Fibroblast of the conjunctiva (primary cell): ENCODE results near the gene TMEM14C.

Source experiments
- DNase-seq: peaks from one replicate; pipeline ENCODE4 v3.0.0-alpha.2; 2010; ENCODE audit warnings: low read depth

The TMEM14C gene

DNA sequence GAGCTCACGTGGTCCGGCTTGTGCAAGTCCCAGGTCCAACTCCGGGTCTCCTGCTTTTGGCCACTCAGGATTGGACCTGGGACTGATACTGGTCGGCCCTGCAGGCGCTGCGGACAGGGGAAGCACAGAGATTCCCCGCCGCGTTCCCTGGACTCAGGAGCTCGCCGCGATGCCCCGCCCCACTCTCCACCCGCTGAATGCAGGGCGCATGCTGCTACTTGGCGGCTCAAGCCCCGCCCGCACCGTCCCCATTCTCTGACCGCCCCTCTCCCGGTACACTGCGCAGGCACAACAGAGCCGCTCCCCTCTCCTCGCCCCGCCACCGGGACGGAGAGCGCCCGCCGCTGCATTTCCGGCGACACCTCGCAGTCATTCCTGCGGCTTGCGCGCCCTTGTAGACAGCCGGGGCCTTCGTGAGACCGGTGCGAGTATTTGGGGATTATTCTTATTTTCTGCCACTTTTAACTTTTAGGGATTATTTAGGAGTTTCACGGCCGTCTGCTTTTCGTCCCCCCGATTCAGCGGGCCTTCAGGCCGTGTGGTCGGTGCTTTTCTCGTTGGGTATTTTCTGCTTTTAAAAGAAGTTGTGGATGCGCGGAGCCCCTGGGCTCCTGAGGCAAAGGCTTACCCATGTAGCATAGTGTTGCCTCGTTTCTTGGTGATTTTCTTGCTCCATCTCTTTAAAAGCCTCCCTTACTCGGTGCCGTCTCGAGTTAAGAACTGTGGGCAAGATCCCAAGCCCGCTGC, at the start of gene TMEM14C:
Gene TMEM14C, plus strand, starts transcription at position 251 of the 747 bp plus-strand sequence. CDS start 1,544 bp downstream, outside the sequence.
- DNase-seq: peak; percentile 98

DNA sequence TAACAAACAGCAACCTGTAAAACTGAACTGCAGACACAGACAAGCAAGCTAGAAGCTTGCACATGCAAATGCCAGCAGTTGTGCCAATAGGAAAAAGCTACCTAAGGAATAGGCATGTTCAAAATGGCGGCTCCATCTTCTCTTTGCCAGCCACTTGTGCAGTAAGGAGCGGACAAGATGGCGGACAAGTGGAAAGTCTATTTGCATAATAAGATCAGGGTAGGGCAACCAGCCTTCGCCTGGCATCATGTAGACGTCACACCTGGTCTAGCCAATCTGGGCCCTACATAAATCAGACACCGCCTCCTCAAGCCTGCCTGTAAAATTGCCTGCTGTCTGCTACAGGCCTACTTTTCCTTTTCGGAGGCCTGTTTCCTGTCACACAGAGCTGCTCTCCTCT, 46.5 kb upstream of the TMEM14C start:
- no peak for DNase-seq

DNA sequence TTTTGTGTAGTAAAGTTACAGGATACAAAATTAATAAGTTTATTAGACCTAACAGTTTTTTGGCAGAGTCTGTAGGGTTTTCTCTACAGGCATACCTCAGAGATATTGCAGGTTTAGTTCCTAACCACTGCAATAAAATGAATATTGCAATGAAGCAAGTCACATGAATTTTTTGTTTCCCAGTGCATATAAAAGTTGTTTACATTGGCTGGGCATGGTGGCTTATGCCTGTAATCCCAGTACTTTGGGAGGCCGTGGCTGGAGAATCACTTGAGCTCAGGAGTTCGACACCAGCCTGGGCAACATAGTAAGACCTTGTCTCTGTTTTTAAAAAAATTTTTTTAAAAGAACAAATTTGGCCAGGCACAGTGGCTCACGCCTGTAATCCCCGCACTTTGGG, 44.4 kb upstream of the TMEM14C start:
- no peak for DNase-seq

DNA sequence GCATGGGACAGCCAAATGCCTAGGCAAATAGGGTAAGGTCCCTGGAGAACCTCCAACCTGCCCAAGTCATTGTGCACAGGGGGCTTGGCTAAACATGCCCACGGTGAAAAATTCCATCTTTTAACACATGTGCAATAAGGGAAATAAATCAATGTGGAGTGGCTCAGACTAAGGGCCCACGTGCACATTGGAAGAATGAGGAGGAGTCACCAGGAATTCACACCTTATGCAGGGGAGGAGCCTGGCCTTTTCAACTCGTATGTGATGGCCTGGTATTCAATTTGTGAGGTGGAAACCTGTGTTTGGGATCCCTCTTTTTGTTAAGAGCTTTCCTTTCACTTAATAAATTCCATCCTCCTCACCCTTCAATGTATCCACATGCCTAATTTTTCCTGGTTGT, 41.1 kb upstream of the TMEM14C start:
- DNase-seq: no peak

DNA sequence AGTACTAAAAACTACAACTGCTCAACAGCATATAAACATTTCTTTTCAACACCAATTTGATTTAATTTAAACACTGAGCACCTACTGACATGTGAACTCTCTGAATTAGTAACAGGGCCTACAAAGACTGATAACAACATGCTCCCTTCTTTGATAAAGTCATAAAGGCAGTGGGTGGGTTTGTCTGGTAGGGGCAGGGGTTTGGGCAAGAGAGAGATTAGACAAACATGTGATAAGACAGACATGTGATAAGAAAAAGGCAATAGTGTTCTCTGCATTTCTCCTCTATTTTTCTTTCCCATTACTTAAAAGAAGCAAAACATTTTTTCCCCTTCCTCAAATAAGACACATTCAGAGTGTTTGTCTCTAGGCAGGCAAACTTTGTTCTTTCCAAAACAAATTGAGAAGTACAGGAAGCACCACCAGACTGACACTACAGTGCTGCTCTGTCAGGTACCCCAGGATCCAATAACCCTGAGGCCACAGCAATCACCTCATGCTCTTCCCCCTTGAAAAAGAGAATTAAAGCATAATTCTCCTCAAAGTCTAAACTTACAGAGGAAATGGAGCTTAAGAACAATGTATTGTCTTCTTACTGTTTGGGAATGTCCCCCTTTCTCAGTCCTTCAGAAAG, 40.4 kb upstream of the TMEM14C start:
- DNase-seq: no peak

DNA sequence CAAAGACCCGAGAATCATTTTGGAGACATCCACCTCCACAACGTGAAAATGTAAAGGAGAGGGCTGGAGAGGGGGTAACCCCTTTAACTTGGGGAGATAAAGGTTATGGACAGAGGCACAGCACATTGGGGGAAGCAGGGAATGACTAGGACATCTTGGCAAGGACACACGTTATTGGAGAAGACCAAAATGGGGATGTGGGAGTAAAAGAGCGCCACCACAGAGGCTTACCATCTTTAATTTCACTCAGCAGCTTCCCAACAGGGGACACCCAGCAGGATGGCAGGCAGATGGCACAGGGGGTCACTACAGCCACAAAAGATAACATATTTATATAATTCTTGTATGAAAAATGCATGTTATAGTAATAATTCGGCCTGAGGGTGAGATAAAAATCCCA, 38.3 kb upstream of the TMEM14C start:
- no peak for DNase-seq

DNA sequence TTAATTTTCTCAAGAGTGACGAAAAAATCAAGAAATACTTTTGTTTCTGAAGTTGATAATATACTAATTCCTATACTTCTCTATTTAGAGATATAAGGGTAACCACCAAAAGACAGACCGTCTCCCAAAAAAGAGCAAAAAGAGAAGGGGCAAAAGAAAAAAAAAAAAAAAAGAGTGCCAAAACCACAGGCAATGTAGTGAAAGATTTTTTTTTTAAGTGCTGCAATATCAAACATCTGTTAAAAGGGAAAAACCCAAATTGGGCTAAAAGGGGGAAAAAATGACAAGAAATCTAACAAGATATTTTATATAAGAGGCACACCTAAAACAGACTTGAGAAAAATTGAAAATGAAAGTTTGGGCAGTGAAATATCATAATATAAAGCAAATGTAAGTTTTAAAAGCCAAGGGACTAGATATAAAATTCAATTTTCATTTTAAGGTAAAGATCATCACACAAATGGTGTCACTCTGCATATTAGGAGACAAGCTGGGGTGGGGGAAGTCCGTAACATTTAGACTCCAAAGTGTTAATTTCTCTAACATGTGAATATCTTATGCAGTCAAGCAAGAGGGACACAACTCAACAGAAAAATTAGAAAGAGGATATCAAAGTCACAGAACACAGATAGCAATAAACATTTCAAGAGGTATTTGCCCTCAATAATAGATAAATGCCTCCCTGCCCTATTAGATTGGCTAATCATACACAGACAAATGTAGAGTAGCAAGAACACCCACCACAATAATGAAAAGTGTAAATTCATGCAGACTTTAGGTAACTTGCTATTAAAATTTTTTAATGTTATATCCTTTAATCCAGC, 37.6 kb upstream of the TMEM14C start:
- no peak for DNase-seq

DNA sequence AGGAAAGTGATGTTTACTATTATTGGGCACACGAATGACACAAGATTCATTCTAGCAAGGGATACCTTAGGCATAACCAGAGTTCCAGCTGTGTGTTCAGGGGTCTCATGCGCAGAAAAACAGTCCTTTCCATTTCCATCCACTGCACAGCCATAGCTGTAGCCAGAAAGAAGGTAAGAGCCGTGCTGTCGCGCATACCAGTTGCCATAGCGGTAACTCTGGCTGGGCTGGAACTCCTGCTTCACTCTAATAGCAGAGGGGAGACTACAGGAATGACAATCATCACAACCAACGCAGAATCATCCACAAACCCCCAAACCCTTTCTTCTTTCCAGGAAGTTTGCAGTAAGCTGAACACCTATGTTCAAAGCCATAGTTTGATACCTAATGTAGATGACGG, 36.0 kb upstream of the TMEM14C start:
- no peak for DNase-seq

DNA sequence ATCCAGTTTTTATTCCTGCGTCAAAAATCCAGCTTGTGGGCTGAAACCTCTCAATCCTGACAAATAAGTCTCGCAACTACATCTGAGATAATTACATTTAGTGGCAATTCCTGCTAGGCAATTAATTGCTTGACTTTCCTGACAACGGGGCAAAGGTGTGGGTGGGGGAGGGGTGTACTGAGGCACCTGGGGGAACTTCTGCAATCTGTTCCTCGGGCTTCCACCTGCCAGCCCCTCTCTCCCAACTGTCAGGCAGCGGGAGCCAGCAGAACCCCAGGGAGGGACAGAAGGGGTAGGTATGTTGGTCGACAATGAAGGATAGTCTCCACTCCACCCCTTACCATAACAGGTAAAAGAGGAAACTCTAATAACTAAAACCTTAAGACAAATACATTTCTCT, 35.3 kb upstream of the TMEM14C start:
- DNase-seq: no peak

DNA sequence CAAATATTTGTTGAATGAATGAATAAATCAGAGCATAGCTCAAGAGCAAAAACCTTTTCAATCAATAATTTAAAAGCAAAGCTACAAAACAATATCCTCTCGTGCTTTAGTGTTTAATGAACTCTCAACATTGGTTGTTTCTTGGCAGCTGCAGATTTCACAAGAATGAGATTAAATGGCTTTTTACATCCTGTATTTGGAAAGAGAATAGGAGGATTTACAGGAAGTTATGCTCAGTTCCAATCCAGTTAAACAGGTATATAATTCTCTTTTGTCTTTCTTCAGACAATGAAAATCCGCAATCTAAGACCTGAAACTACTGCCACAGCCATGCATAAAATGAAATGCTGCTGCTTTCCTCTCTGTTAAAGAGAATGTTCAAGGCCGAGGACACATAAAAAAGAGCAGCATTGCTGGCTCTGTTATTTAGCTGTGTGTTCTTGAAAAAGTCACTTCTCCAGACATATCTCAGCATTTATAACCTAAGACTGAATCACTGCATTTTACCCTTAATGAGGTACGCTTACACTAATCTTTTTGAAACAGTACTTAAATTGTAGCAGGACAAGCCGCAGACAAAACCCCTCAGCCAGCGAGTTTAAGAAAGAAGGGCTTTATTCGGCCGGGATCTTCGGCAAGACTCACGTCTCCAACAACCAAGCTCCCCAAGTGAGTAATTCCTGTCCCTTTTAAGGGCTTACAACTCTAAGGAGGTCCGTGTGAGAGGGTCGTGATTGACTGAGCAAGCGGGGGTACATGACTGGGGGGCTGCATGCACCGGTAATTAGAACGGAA, 32.0 kb upstream of the TMEM14C start:
- no peak for DNase-seq

DNA sequence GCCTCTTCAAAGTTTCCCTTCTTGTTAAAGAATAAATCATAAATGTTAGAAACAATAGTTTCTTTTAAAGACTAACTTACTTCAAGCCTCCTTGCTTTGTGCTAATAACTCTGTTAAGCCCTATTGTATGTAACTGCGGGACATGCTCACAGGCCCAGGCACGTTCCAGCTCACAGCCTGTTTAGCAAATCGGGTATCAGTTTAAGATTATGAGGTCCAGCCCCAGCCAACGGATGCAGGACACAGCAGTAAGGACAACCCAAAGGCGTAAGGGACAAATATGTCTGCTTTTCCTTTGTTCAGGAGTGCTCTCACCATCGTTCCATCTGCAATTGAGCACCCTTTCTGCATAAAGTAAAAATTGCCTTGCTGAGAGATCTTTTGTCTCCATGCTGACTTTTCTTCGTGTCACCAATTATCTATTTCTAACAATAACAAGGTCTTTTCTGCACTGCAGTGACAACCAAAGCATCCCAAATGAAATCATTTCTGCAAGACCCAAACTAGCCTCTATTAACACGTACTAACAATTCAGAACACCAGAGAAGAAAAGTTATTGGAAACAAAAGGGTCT, 29.8 kb upstream of the TMEM14C start:
- no peak for DNase-seq

DNA sequence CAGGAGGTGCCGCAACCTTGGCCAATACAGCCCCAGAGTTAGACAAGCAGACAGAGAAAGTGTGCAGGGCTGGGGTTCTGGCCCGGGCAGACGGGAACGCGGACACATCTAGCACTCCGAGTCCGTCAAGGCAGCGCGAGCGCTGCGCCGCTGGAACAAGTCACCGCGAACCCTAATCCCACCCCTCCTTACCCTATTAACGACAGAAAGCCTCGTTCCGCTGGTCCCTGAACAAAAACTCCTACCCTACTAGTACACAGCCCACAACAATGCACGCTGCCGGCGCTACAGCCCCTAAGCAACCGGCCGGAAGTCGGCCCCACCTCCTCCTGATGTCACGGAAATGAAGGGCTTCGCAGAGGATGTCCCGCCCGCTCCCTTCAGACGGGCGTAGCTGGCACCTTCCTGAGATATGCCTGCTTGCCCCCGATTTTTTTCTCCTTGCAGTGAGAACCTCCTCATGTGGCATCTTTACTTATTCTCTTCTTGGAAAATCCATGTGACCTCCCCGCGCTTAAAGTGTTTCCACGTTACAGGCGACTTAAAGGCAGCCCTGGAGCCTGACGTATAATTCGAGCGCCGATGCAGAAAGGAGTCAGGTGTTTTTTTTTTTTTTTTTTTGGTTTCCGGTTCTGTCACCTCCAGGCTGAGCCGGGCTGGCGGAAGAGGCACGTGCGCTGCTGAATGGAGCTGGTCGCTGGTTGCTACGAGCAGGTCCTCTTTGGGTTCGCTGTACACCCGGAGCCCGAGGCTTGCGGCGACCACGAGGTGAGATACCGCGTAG, 28.4 kb upstream of the TMEM14C start, which contains the start of the genes C6orf52 and PAK1IP1:
Gene C6orf52, minus strand, starts transcription at position 315 of the 784 bp plus-strand sequence. CDS start 7,066 bp downstream, outside the sequence.
Gene PAK1IP1, plus strand, starts transcription at position 671 of the 784 bp plus-strand sequence. Its CDS starts 14 bp downstream, at position 685.
- DNase-seq: peak; percentile 90

DNA sequence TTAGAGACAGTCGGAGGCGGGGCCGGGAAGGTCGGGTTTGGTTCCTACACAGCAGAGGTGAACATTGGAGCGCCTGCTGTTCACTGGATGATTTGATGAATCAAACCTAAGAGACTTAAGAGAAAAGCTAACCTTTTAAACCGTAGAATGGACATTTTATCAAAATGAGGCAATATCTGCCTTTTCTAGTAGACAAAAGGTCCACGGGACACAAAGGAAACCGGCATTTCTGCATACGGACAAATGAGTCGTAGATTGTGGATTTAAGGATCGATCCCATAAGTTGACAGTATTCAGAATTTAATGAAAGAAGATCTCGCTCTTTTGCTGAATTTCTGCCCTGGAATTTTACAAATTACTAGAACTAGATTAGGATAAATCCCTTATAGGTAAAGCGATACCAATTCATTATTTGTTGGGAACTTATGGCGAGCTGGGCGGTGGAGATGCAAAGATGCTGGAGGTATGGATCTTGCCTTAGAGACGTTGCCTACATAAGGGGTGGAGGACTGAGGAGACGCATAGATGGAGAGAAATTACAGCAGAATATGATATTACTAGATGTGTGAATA, 27.7 kb upstream of the TMEM14C start:
- no peak for DNase-seq

DNA sequence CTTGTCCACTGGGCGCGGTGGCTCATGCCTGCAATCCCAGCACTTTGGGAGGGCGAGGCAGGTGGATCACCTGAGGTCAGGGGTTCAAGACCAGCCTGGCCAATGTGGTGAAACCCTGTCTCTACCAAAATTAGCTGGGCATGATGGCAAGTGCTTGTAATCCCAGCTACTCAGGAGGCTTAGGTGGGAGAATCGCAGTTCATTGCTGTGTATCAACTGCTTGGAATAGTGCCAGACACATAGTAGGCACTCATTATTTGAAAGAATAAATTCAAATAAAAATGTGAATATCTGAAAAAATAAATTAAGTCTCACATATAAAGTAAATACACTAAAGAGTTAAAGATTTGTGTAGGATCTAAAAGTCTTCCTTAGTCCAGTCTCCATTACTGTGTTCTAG, 26.2 kb upstream of the TMEM14C start:
- DNase-seq: no peak

DNA sequence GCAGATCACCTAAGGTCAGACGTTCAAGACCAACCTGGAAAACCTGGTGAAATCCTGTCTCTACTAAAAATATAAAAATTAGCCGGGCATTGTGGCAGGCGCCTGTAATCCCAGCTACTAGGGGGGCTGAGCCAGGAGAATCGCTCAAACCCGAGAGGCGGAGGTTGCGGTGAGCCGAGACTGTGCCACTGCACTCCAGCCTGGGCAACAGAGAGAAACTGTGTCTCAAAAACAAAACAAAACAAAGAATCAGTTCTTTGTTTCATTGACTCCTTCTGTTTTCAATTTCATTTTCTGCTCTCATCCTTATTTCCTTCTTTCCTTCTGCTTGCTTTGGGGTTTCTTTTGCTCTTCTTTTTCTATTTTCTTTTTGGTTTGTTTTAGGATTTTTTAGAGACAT, 8.9 kb upstream of the TMEM14C start:
- no peak for DNase-seq

DNA sequence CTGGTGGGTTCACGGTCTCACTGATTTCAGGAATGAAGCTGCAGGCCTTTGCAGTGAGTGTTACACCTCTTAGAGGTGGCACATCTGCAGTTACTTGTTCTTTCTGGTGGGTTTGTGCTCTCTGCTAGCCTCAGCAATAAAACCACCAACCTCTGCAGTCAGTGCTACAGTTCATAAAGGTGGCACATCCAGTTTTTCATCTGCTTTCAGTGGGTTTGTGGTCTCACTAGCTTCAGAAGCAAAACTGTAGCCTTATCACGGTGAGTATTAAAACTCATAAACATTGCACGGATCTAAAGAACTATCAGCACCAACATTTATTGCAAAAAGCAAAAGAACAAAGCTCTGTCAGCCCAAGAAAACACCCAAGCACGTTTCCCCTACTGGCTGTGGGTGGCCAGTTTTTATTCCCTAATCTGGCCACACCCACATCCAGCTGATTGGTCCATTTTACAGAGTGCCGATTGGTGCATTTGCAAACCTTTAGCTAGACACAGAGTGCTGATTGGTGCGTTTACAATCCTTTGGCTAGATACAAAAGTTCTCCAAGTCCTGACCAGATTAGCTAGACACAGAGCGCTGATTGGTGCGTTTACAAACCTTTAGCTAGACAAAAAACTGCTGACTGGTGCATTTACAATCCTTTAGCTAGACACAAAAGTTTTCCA, 3.4 kb upstream of the TMEM14C start:
- no peak for DNase-seq

DNA sequence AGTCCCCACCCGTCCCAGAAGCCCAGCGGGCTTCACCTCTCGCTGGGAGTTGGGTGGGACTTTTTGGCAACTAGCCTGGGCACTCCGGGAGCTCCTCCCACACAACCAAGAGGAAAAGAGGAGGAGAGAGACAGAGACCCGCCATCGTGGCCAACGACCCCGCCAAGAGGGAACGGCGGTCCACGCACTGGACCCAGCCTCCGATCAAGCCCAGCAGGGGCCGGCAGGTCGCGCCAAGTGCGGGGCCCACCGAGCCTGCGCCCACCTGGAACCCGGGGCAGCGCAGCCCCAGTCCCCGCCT, 3.0 kb upstream of the TMEM14C start:
- no peak for DNase-seq

DNA sequence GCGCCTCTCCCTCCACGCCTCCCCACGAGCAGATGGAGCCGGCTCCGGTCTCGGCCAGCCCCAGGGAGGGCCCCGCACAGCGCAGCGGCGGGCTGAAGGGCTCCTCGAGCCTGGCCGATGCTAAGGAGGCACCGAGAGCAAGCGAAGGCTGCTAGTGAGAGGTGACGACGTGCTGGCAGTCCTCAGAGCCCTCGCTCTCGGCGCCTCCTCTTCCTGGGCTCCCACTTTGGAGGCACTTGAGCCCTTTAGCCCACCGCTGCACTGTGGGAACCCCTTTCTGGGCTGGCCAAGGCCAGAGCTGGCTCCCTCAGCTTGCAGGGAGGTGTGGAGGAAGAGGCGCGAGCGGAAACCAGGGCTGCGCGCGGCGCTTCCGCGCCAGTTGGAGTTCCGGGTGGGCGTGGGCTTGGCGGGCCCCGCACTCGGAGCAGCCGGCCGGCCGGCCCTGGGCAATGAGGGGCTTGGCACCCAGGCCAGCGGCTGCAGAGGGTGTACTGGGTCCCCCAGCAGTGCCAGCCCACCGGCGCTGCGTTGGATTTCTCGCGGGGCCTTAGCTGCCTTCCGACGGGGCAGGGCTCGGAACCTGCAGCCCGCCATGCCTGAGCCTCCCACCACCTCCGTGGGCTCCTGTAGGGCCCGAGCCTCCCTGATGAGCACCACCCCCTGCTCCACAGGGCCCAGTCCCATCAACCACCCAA, 2.5 kb upstream of the TMEM14C start:
- no peak for DNase-seq
